Activated CD4-positive, alpha-beta T cell treated with anti-CD3 and anti-CD28 coated beads, Interleukin-2, amount 50 U/mL, for 48 hours (primary cell): ENCODE measurements around the gene TPD52L2.
"Not testable (repeated sequence)": the region's sequence is repeated elsewhere in the genome, so short reads cannot be mapped to it uniquely, and the experiment has no call there.

ENCODE experiments used
- DNase-seq, 2 experiments: peaks; one replicate each; pipeline ENCODE4 v3.0.0-alpha.2; 2020

TPD52L2 gene

GRCh38 chr20:63836458-63837344, 28.4 kb upstream of the TPD52L2 start:
- no peak for DNase-seq

GRCh38 chr20:63837479-63837878, 27.6 kb upstream of the TPD52L2 start:
- no peak for DNase-seq

- no peak for DNase-seq
These were observed 25.4 kb upstream of the TPD52L2 start for GRCh38 chr20:63839620-63840019.

- no peak for DNase-seq
These were observed 24.7 kb upstream of the TPD52L2 start for GRCh38 chr20:63840405-63840828.

- DNase-seq, result no peak
These were observed 22.8 kb upstream of the TPD52L2 start for GRCh38 chr20:63842258-63842657.

- DNase-seq, result no peak
These were observed 21.8 kb upstream of the TPD52L2 start for GRCh38 chr20:63843222-63843621.

- DNase-seq, result no peak
These were observed 21.3 kb upstream of the TPD52L2 start for GRCh38 chr20:63843778-63844177.

- DNase-seq, result no peak
These were observed 20.5 kb upstream of the TPD52L2 start for GRCh38 chr20:63844511-63844991.

- DNase-seq, result no peak
These were observed 18.8 kb upstream of the TPD52L2 start for GRCh38 chr20:63846128-63846771.

- no peak for DNase-seq
These were observed 18.2 kb upstream of the TPD52L2 start for GRCh38 chr20:63846888-63847236.

- no peak for DNase-seq
These were observed 17.6 kb upstream of the TPD52L2 start for GRCh38 chr20:63847237-63848002.

- DNase-seq, result no peak
These were observed 16.8 kb upstream of the TPD52L2 start for GRCh38 chr20:63848003-63848911.

- peak; percentile 67 to 75 for DNase-seq
These were observed 14.2 kb upstream of the TPD52L2 start for GRCh38 chr20:63850689-63851547.

- not testable (repeated sequence) for DNase-seq
These were observed 13.5 kb upstream of the TPD52L2 start for GRCh38 chr20:63851548-63851943.

- DNase-seq, result not testable (repeated sequence)
These were observed 11.4 kb upstream of the TPD52L2 start for GRCh38 chr20:63853733-63854068.

- DNase-seq, result no peak
These were observed 10.9 kb upstream of the TPD52L2 start for GRCh38 chr20:63854069-63854765.

- no peak for DNase-seq
These were observed 10.2 kb upstream of the TPD52L2 start for GRCh38 chr20:63854766-63855362.

- DNase-seq, result no peak
These were observed 9.5 kb upstream of the TPD52L2 start for GRCh38 chr20:63855363-63856097.

- no peak for DNase-seq
These were observed 9.0 kb upstream of the TPD52L2 start for GRCh38 chr20:63856098-63856511.
